Left renal cortex interstitium (tissue), 4 donors: ENCODE measurements around the gene HOMER1. TPM values are rescaled to one million over a fixed set of nuclear protein-coding genes. Genes with fewer than 3 reads are reported as not detected.
"Not testable (repeated sequence)": the region's sequence is repeated elsewhere in the genome, so short reads cannot be mapped to it uniquely, and the experiment has no call there.

Experiments used
- DNase-seq, 4 donors: peaks; one replicate each; pipeline ENCODE4 v3.0.0-alpha.2; 2013; ENCODE audit warnings: low read depth in 4 of 4, low spot score in 2 of 4, missing footprints in 1 of 4
- polyA plus RNA-seq, 4 donors: library from polyadenylated mRNA; unstranded; fragments of 120-200 nt; gene quantifications; one replicate each; pipeline ENCODE4 v1.2.1, GENCODE V29; 2013; ENCODE audit not compliant: insufficient read length in 4 of 4

HOMER1 gene
- polyA plus RNA-seq, 4 donors, result 22.0 to 26.6 (median 24.5) TPM

DNA sequence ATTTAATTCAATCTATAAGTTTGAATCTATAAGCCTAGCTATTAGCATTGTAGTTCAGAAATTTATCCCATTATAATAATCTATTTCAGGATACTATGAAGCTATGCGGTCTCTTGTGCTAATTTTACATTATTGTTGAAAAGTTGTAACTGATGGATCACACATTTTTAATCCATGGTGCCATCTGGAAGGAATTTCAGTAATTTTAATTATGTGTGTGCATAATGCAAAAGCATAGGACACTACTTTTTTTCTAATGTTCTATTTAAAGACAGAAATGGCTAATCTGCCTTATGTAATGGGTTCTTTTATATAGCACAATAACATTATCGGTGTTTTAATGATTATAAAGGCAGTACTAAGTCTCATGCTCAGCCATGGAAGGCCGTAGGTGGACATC is 90.6 kb downstream of the HOMER1 start:
- DNase-seq, result no peak

DNA sequence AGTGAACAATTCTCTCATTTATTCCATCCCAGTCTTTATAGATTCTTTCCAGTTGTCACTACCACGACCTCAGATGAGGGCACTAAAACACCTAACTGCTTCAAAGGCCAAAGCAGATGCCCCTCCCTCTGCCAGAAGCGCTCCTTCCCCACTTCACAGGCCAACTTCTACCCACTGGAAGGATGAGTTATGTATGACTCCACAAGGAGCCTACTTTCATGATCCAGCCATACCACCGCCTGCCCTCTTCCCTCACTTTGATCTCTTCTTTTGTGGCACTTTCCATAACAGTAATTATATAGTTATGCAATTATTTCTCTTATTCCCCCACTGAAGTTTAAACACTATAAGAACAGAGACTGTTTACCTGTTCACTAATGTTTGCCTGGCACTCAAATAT is 93.7 kb downstream of the HOMER1 start:
- no peak for DNase-seq

GRCh38 chr5:79418276-79418675 is 95.7 kb downstream of the HOMER1 start:
- DNase-seq, result no peak

DNA sequence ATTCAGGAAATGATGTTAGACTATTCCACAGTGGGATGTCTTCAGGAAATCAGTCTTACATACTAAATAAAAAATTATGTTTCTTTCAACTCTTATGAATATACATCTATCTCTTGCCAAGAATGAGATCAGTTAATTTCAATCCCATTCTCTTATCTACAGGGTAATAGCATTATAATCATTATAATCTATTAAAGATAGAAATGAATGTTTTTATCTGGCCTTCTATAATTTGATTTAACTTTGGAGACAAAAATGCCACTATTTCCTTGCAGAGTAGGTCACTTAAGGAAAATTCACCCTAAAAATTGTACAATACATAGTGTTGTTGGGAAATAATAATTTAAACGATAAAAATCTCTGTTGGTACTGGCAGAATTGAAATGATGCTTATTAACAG is 96.4 kb downstream of the HOMER1 start:
- DNase-seq, result no peak

DNA sequence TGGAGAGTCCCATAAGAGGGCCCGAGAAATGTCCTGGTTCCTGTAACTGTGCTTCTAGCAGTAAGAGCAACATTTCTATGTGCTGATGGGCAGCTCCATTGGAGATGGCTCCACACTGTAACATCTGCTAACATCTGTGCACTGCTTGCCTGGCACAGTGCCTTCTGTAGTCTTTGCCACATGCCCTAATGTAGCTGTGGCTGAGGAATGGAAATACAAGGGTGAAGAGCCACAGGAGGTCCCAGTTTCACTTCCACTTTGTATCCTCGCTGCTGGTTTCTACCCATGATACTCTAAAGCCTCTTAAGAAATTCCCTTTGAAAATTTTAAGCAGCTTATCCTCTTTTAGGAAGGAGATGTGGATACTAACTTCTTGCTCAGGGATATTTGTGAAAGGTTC is 97.4 kb downstream of the HOMER1 start:
- no peak for DNase-seq

DNA sequence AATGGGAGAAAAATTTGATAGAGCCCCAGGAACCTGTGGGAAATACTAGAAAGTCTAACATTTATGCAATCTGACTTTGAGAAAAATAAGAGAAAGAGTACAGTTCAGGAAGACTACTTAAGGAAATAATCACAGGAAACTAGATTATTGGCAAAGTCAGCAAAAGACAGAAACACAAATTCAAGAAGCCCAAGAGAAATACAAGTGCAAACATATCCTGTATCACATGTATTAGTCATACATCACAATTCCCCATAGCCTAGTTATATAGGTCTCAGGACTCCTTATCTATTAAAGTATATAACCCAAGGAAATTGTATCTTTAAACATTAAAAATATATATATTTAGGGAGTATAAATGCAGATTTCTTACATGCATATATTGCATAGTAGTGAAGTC is 100.8 kb downstream of the HOMER1 start:
- no peak for DNase-seq

DNA sequence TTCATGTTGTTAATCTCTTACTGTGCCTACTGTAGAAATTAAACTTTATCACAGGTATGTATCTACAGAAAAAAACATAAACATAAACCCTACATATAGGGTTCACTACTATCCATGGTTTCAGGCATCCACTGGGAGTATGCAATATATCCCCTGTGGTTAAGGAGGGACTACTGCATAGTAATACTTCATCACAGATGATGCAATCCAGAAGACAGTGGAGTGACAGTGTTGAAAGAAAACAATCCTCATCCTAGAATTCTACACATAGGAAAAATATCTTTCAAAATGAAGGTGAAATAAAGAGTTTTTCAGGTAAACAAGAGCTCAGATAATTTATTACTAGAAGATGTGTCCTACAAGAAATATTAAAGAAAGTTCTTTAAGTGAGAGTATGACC is 105.9 kb downstream of the HOMER1 start:
- no peak for DNase-seq

GRCh38 chr5:79407591-79407990 is 106.3 kb downstream of the HOMER1 start:
- no peak for DNase-seq

GRCh38 chr5:79401216-79401615 is 112.7 kb downstream of the HOMER1 start:
- DNase-seq, result no peak

GRCh38 chr5:79399046-79399445 is 114.9 kb downstream of the HOMER1 start:
- DNase-seq, result no peak

GRCh38 chr5:79397080-79397479 is 116.9 kb downstream of the HOMER1 start:
- DNase-seq, result no peak

DNA sequence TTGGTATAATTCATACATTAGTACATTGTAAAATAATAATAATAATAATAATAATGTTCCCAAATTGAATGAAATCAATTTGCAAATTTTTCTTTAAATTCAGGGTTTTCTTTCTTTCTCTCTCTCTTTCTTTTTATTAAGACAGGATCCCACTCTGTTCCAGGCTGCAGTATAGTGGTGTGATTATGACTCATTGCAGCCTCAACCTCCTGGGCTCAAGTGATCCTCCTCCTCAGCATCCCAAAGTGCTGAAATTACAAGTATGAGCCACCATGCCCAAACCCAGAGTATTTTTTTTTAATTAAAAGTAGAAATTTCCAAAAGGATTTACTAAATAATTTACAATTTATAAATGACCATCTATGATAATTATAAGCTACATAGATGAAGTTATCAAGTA is 117.7 kb downstream of the HOMER1 start:
- no peak for DNase-seq

- DNase-seq, result no peak
These were observed 118.6 kb downstream of the HOMER1 start for GRCh38 chr5:79395296-79395695.

GRCh38 chr5:79392776-79393175 is 121.2 kb downstream of the HOMER1 start:
- DNase-seq, result no peak

GRCh38 chr5:79386679-79387078 is 127.3 kb downstream of the HOMER1 start:
- no peak for DNase-seq

GRCh38 chr5:79385126-79385525 is 128.8 kb downstream of the HOMER1 start:
- DNase-seq, result not testable (repeated sequence)

- no peak for DNase-seq
These were observed 135.3 kb downstream of the HOMER1 start for GRCh38 chr5:79378510-79379186.

DNA sequence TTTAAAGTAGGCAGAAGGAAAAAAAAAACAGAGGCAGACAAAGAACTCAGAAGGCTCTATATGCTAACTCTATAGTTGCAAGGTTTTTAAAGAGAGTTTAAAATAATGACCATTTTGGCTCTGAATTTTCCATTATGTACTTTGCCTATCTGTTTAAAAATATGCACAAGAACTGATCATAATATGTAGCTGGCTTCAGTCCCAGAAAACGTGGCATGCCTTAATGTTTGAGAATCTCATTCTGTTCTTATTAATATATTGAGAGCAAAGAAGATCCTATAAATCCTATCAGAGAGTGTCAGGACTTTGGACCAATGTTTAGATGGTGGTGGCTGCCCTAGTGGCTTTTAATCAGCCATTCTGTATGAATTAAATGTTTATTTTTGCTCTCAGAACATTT is 156.5 kb downstream of the HOMER1 start:
- DNase-seq, result no peak

DNA sequence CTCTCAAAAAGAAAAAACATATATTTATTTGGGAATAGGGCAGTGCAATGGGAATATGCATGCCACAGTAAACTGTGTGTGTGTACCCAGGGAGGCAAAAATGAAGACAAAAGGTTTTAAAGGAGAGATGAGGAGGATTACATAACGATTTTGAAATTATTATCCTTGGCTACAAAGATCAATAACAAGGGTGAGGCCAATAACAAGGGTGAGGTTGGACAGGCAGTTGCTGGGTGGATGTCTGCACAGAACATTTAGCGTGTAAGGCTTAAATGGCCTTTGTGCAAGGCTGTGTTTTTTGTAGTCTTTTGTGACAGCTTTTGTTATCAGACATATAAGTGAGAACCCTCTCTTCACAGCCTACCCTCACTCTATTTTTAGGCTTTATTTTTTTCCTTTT is 164.1 kb downstream of the HOMER1 start:
- DNase-seq, result no peak

DNA sequence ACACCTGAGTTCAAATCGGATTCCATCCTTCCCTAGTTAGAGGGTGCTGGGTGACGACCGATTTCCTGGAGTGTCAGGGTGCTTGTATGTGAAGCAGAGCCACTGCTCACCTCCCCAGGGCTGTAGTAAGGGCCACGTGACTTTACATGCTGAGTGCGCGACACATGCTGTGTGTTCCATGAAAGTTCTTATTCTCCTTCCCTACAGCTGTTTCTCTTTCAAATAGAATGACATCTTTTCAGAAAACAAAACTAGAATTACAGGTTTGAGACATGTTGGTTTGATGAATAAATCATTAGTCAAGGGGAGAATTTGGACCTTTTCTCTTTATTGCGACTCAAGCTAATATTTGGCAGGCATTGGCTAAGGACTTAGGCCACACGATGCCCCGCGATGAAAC is 164.9 kb downstream of the HOMER1 start:
- DNase-seq, result no peak

- DNase-seq, result no peak
These were observed 167.5 kb downstream of the HOMER1 start for GRCh38 chr5:79346420-79346824.

- DNase-seq, result no peak
These were observed 179.9 kb downstream of the HOMER1 start for GRCh38 chr5:79333852-79334557.
